Medulla oblongata (tissue), 1 donor: ENCODE results near the gene NANOS3.

Source experiments
- DNase-seq: peaks from one replicate; pipeline ENCODE4 v3.0.0-alpha.2; 2015; ENCODE audit errors: extremely low spot score

NANOS3 gene

DNA sequence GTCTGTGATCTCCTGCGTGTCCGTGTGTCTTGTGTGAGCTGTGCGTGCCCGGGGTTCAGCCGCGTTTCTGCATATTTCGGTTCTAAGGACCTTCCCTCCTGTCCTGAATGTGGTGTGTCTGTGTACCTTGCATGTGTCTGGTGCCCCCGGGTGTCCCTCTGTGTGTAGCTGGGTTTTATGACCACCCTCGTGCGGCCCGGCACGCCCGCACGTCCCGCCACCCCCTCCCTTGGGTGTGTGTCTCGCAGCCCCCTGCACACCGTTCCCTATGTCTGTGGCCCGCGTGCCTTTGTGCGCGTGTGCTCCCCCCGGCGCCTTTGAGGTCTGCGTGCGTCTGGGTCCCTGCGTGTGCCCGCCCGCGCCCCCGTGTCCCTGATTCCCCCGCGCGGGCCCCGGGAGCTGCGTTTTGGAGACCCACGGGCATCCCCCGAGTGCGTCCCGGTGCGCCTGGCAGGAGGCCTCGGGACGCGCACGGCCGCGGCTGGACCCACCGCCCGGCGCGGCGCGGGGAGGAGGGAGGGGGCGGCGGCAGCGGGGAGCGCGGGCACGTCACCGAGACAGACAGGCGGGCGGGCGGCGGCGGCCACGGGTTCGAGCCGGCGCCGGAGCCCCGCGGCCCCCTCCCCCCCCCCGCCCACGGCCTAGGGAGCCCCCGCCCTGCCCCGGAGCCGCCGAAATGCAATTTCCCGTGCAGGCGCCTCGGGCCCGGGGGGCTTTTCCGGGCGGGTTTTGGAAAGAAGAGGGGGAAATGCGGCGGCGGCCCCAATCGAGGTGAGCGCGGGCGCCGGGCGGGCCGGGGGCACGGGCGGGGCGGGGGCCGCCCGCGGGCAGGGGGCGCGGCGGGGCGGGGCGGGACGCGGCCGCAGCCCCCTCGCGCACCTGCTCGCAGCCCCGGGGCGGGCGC lies 12.0 kb upstream of the NANOS3 start:
- no peak for DNase-seq

- DNase-seq = no peak
Observed at GRCh38 chr19:13865571-13866462, 11.1 kb upstream of the NANOS3 start.

DNA sequence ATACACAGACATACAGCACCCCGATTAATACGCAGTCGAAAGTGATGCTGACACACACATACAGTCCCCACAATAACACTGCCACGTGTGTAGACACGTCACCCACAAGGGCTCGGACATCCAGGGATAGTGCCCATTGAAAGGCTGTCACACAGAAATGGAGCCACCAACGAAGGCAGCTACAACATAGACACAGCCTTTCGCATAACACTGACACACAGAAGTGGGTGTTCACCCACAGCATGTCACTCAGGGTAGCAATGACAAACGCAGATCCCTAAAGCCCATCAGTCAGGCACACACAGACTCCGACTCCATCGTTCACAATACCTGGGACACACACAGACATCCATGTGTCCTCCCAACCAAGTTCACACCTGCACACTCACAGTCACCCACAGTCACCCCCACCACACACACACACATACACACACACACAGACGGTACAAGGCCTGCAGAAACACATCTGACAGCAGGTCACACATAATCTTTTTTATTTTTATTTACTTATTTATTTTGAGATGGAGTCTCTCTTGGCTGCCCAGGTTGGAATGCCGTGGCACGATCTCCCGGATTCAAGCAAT lies 10.4 kb upstream of the NANOS3 start:
- no peak for DNase-seq

GRCh38 chr19:13868663-13869062 lies 8.3 kb upstream of the NANOS3 start:
- DNase-seq = no peak

- DNase-seq = no peak
Observed at GRCh38 chr19:13869281-13869680, 7.7 kb upstream of the NANOS3 start.

DNA sequence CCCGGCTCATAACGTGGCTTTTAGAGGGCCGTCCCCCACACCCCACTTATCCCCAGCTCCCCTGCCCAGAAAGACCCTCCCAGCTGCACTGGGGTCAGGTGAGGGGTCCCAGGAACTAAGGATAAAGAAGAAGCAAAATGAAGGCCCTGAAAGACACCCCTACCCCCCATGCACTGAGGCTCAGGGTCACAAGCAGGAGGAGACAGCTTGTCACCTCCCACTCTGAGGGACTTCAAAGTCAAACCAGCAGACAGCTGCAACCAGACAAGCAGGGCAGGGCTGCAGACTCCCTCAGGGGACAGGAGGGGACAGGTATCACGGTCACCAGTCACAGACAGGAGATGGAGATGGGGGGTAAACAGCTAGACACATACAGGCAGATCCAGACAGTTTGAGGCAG lies 6.1 kb upstream of the NANOS3 start:
- no peak for DNase-seq

DNA sequence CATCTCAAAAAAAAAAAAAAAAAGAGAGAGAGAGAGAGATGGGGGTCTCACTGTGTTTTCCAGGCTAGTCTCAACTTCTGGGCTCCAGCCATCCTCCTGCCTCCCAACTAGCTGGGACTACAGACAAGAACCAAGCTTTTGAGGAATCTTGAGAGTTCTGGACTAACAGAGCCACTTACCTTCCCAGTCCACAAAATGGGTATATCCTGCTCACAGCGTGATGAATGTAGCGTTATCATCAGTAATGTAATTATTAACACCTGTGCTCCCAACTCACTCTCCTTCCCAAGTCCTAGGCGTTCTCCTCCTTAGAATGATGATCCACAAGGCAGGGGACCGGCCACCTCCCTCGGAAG lies 4.6 kb upstream of the NANOS3 start:
- DNase-seq = no peak

DNA sequence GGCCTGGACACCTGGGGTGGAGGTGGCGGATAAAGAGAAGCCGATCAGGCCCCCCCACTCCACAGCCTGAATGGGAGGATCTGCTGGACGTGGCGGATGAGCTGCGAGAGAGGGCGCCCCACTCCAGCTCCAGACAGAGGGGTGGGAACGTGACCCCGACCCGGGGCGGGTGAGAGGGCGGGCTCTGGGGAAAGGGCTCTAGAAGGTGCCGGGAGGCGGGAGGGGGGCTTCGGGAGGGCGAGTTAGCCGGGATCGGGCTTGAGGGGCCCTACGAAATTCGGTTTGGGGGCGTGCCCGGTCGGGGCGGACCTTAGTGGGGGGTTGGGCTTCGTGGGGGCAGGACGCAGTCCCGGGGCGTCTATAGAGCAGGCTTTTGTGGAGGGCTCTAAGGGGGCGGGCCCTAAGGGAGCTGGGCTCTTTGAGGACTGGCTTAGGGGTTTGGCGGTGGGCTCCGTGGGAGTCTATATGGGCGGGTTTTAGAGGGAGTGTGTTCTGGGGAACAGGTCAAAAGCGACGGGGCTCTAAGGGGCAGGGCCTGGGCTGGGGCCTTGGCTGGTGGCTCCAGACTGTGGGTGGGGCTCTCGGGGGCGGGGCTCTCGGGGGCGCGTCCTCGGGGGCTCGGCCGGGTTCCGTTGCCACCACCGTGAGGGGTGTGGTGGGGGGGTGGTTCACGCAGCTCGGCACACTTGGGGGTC lies 4.1 kb upstream of the NANOS3 start:
- DNase-seq = no peak

DNA sequence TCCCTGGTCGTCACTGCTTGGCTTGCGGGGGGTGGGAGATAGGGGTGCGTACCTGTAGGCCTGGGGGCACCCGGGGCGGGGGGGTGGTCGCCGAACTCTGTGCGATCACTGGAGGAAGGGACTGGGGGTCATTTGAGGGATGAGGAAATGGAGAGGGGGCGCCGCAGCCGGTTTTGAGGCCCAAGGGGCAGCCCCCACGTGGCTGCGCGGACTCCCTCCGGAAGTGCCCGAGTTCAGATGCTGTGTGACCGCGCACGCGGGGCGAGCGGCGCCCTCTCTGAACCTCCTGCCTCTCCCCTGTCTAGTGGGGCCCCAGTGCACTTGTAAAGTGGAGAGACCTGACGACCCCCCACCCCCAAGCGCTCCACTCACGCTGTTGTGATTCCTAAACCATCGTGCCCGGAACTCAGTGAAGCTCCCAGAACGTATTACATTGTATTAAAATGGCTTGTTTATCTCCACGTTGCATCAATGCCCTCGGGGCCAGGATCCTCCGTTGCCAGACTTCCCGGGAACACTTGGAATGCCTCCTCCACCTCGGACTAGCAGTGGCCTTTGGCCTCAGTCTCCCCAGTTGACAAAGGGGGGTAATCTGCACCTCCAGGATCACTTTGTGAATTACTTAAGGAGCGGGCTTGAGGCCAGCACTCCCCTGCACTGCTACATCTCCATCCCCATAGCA lies 3.0 kb upstream of the NANOS3 start:
- DNase-seq = no peak

DNA sequence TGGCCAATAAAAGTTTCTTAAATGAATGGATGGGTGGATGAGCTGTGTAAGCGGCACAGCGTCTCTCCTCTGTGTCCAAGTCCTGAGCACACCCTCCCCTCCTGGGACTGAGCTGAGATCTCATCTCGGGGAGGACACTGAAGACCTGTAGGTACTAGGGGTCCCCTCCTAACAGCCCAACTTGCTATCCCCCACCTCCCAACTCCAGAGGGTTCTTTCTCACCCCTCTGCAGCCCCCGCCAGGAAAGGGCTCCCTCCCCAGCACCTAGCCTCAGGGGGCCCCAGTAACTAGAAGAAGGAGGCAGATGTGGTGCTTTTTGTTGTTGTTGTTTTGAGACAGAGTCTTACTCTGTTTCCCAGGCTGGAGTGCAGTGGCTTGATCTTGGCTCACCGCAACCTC lies 1.1 kb upstream of the NANOS3 start:
- DNase-seq = no peak

- DNase-seq = no peak
Observed at GRCh38 chr19:13877303-13877702, 369 bp downstream of the NANOS3 start.

GRCh38 chr19:13880059-13881043 lies 3.4 kb downstream of the NANOS3 start:
- DNase-seq = peak; percentile 97

GRCh38 chr19:13881251-13881691 lies 4.3 kb downstream of the NANOS3 start:
- DNase-seq = no peak

GRCh38 chr19:13881692-13882418 lies 4.9 kb downstream of the NANOS3 start:
- no peak for DNase-seq

GRCh38 chr19:13882419-13882795 lies 5.5 kb downstream of the NANOS3 start:
- no peak for DNase-seq

DNA sequence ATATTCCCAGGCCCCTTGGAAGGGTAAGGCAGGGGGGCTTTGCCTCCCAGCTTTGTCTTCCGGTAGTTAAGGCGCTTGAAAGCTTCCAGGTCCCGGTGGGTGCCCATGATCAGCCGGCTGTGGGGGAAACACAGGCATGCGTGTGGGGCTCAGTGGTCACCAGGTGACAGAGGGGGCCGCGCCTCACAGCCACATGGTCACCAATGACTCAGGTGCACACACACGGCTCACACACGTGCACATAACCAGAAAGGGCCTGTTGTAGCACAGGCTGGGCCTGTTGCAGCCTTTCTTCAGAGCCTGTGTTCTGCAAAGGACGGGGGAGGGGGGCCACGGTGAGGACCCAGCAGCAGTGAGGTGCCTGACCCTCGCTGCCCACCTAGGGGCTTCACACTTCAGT lies 5.9 kb downstream of the NANOS3 start:
- no peak for DNase-seq

GRCh38 chr19:13883516-13884064 lies 6.7 kb downstream of the NANOS3 start:
- DNase-seq = no peak

GRCh38 chr19:13884726-13885591 lies 8.0 kb downstream of the NANOS3 start:
- DNase-seq = no peak
